ENCODE data around the gene HPCAL1. TPM values are rescaled to one million over a fixed set of nuclear protein-coding genes. Genes with fewer than 3 reads are reported as not detected.

HPCAL1 gene
- total and polyA plus RNA-seq, 3 donors from 2014 or later: 99.5 to 263 (median 215) TPM

GRCh38 chr2:10355471-10356438 lies 53.1 kb downstream of the HPCAL1 start:
- TF ChIP-seq POLR2A (IDR thresholded peaks at IDR 0.05) (no peak), CTCF (IDR thresholded peaks at IDR 0.05) (no peak)
- DNase-seq: peak; percentile 69
- H3K27ac ChIP-seq: no peak overlapping the region
- H3K9me3 ChIP-seq: no peaks in the 10 kb centered on the region
- H3K4me1 ChIP-seq: peaks cover 6% of the 10 kb centered on the region
- intact Hi-C loops (cut with DNase I; ENCODE audit: low total_unique reads): no loop called here
- no peaks in the 10 kb centered on the region for H3K27me3 ChIP-seq
- H3K36me3 ChIP-seq (ENCODE audit: low read depth, missing control alignments): no peaks in the 10 kb centered on the region
- WGBS, 2 donors: 70 to 83% methylated on average over 15 to 16 of the region's 16 CpGs
- no peak overlapping the region for H3K4me3 ChIP-seq

GRCh38 chr2:10356439-10356811 lies 53.7 kb downstream of the HPCAL1 start:
- Histone ChIP-seq H3K9me3 (no peaks in the 10 kb centered on the region), H3K4me3 (no peak overlapping the region), H3K36me3 (ENCODE audit: low read depth, missing control alignments) (no peaks in the 10 kb centered on the region), H3K27ac (no peak overlapping the region), H3K27me3 (no peaks in the 10 kb centered on the region), H3K4me1 (peaks cover 12% of the 10 kb centered on the region)
- no peak for TF ChIP-seq CTCF (IDR thresholded peaks at IDR 0.05)
- TF ChIP-seq POLR2A (IDR thresholded peaks at IDR 0.05): no peak
- WGBS, 2 donors: 89 to 92% methylated on average over 8 of the region's 8 CpGs
- DNase-seq: no peak
- intact Hi-C loops (cut with DNase I; ENCODE audit: low total_unique reads): no loop called here

- TF ChIP-seq POLR2A (IDR thresholded peaks at IDR 0.05): no peak
- no peak for TF ChIP-seq CTCF (IDR thresholded peaks at IDR 0.05)
Measured at GRCh38 chr2:10357193-10358169, 54.8 kb downstream of the HPCAL1 start.

GRCh38 chr2:10359246-10359645 lies 56.5 kb downstream of the HPCAL1 start:
- Histone ChIP-seq H3K36me3 (ENCODE audit: low read depth, missing control alignments) (no peaks in the 10 kb centered on the region), H3K4me3 (no peak overlapping the region), H3K27me3 (no peaks in the 10 kb centered on the region), H3K27ac (no peak overlapping the region), H3K9me3 (no peaks in the 10 kb centered on the region), H3K4me1 (peaks cover 29% of the 10 kb centered on the region)
- TF ChIP-seq CTCF (IDR thresholded peaks at IDR 0.05) (no peak), POLR2A (IDR thresholded peaks at IDR 0.05) (no peak)
- 92 to 95% methylated on average over 7 to 8 of the region's 8 CpGs for WGBS, 2 donors
- intact Hi-C loops (cut with DNase I; ENCODE audit: low total_unique reads): no loop called here
- no peak for DNase-seq

More at GRCh38 chr2:10357193-10358169, 54.8 kb downstream of the HPCAL1 start:
- Histone ChIP-seq H3K4me3 (no peak overlapping the region), H3K4me1 (peaks cover 15% of the 10 kb centered on the region), H3K27ac (no peak overlapping the region), H3K9me3 (no peaks in the 10 kb centered on the region), H3K27me3 (no peaks in the 10 kb centered on the region), H3K36me3 (ENCODE audit: low read depth, missing control alignments) (no peaks in the 10 kb centered on the region)
- 65 to 79% methylated on average over 24 of the region's 24 CpGs for WGBS, 2 donors
- no peak for DNase-seq
- intact Hi-C loops (cut with DNase I; ENCODE audit: low total_unique reads): no loop called here

All from testis (tissue), 3 donors.